SK-N-MC (cell line): ENCODE results near the gene CACNG1.

Experiments
- EZH2 ChIP-seq: fragments of 200-600 bp; sonication (generic); IDR thresholded peaks from one replicate; pipeline ENCODE4 v1.6.1; 2017; ENCODE audit warnings: antibody characterized with exemption
- FOXP2 ChIP-seq: optimal IDR thresholded peaks from 2 replicates; pipeline ENCODE3; 2011; ENCODE audit warnings: mild to moderate bottlenecking, moderate library complexity; ENCODE audit not compliant: insufficient read depth; ENCODE audit errors: extremely low read length, control extremely low read depth
- POLR2AphosphoS5 ChIP-seq: IDR thresholded peaks from 2 replicates; pipeline ENCODE4 v1.6.1; 2012; ENCODE audit warnings: mild to moderate bottlenecking, low read depth, low read length, borderline replicate concordance

- no peak for TF ChIP-seq EZH2
- no peak for TF ChIP-seq POLR2AphosphoS5
- no peak for TF ChIP-seq FOXP2
Observed at GRCh38 chr17:67004181-67004580, 40.2 kb upstream of the CACNG1 start.
